Neuronal stem cell (in vitro differentiated cells): ENCODE data around the gene XRCC6.

Source experiments
- DNase-seq: peaks from one replicate; pipeline ENCODE4 v3.0.0-alpha.2; 2013; ENCODE audit warnings: low spot score
- H2AFZ ChIP-seq: one replicate; pipeline ENCODE4 v1.6.1; 2013; ENCODE audit warnings: mild to moderate bottlenecking, low read length, inconsistent platforms
- H2AK5ac ChIP-seq: 2 replicates; pipeline ENCODE4 v1.6.1; 2013; ENCODE audit warnings: low read depth, mild to moderate bottlenecking, inconsistent platforms, low read length, moderate library complexity, mixed read lengths
- H2BK120ac ChIP-seq: 2 replicates; pipeline ENCODE4 v1.6.1; 2013; ENCODE audit warnings: low read depth, mild to moderate bottlenecking, inconsistent platforms, low read length, moderate library complexity, mixed read lengths
- H2BK12ac ChIP-seq: one replicate; pipeline ENCODE4 v1.6.1; 2013; ENCODE audit warnings: low read length, inconsistent platforms
- H2BK15ac ChIP-seq: 2 replicates; pipeline ENCODE4 v1.6.1; 2013; ENCODE audit warnings: mild to moderate bottlenecking, low read length, inconsistent platforms, mixed read lengths
- H2BK5ac ChIP-seq: one replicate; pipeline ENCODE4 v1.6.1; 2013; ENCODE audit warnings: inconsistent platforms, mild to moderate bottlenecking, low read length, moderate library complexity
- H3K14ac ChIP-seq: one replicate; pipeline ENCODE4 v1.6.1; 2013; ENCODE audit warnings: low read length, inconsistent platforms
- H3K18ac ChIP-seq: 2 replicates; pipeline ENCODE4 v1.6.1; 2013; ENCODE audit warnings: low read length, inconsistent platforms
- H3K23ac ChIP-seq: 2 replicates; pipeline ENCODE4 v1.6.1; 2013; ENCODE audit warnings: low read depth, mild to moderate bottlenecking, mixed read lengths, low read length, inconsistent platforms; ENCODE audit not compliant: poor library complexity
- H3K27ac ChIP-seq: replicated peaks from 3 replicates; pipeline ENCODE4 v1.5.1; 2013; ENCODE audit warnings: low read length, inconsistent platforms
- H3K27me3 ChIP-seq, 3 experiments: 2 replicates each; pipeline ENCODE4 v1.6.1; 2013; ENCODE audit warnings: low read length in 3 of 3, mild to moderate bottlenecking in 2 of 3, inconsistent platforms in 1 of 3, low read depth in 1 of 3, mixed read lengths in 1 of 3, moderate library complexity in 1 of 3; ENCODE audit not compliant: control insufficient read depth in 3 of 3, insufficient read depth in 3 of 3
- H3K36me3 ChIP-seq, 2 donors: replicated peaks in 1 of 2; 2 replicates each; pipeline ENCODE4 v1.6.1; 2013; ENCODE audit warnings: low read length in 2 of 2; ENCODE audit not compliant: control insufficient read depth in 2 of 2, insufficient read depth in 2 of 2
- H3K4ac ChIP-seq: 2 replicates; pipeline ENCODE4 v1.6.1; 2013; ENCODE audit warnings: inconsistent platforms, mild to moderate bottlenecking, low read length, moderate library complexity
- H3K4me1 ChIP-seq, 2 donors: 1 replicate in 1 of 2; 2 replicates in 1 of 2; pipeline ENCODE4 v1.6.1; 2013; ENCODE audit warnings: low read length in 2 of 2, low read depth in 1 of 2; ENCODE audit not compliant: control insufficient read depth in 2 of 2, insufficient read depth in 1 of 2
- H3K4me2 ChIP-seq: one replicate; pipeline ENCODE4 v1.6.1; 2013; ENCODE audit warnings: mild to moderate bottlenecking, low read length, inconsistent platforms; ENCODE audit not compliant: insufficient read depth, poor library complexity, severe bottlenecking
- H3K4me3 ChIP-seq, 2 donors: 2 replicates each; pipeline ENCODE4 v1.5.1; 2013; ENCODE audit warnings: low read length in 2 of 2, mild to moderate bottlenecking in 2 of 2, inconsistent platforms in 1 of 2, moderate library complexity in 1 of 2
- H3K79me1 ChIP-seq: one replicate; pipeline ENCODE4 v1.6.1; 2013; ENCODE audit warnings: low read depth, mild to moderate bottlenecking, inconsistent platforms, low read length, moderate library complexity
- H3K9ac ChIP-seq: one replicate; pipeline ENCODE4 v1.6.1; 2013; ENCODE audit warnings: mild to moderate bottlenecking, low read depth, low read length, inconsistent platforms; ENCODE audit not compliant: poor library complexity
- H3K9me3 ChIP-seq, 2 donors: replicated peaks in 1 of 2; 2 replicates each; pipeline versions ENCODE3 to v1.6.1; 2013; ENCODE audit warnings: low read length in 2 of 2, mild to moderate bottlenecking in 2 of 2, inconsistent platforms in 1 of 2, low read depth in 1 of 2, mixed read lengths in 1 of 2, moderate library complexity in 1 of 2; ENCODE audit not compliant: control insufficient read depth in 2 of 2, insufficient read depth in 1 of 2
- H4K8ac ChIP-seq: one replicate; pipeline ENCODE4 v1.6.1; 2013; ENCODE audit warnings: low read depth, mild to moderate bottlenecking, inconsistent platforms, low read length, moderate library complexity
- H4K91ac ChIP-seq: one replicate; pipeline ENCODE4 v1.6.1; 2013; ENCODE audit warnings: low read length, low read depth, mild to moderate bottlenecking, inconsistent platforms; ENCODE audit not compliant: poor library complexity
- WGBS, 2 donors: extraction: QIAGEN DNeasy Blood & Tissue Kit; methylation state at CpG; one replicate each; pipeline ENCODE4 v1.1.7; 2013; ENCODE audit warnings: missing lambda C conversion rate in 2 of 2, mixed read lengths in 1 of 2; ENCODE audit not compliant: insufficient read length in 2 of 2, insufficient replicate concordance in 1 of 2; ENCODE audit errors: extremely low coverage in 2 of 2; 5-methylcytosine and 5-hydroxymethylcytosine counted together

The XRCC6 gene

GRCh38 chr22:41659941-41660340 is 38.8 kb downstream of the XRCC6 start:
- Histone ChIP-seq H4K8ac (no peak overlapping the region), H3K4ac (no peak overlapping the region), H3K79me1 (peaks cover 4% of the 10 kb centered on the region), H3K9ac (no peak overlapping the region), H2BK15ac (no peak overlapping the region), H3K18ac (no peak overlapping the region), H3K36me3 (peaks cover 61 to 100% of the 10 kb centered on the region in 2 donors), H3K27ac (no peak overlapping the region), H2AFZ (no peak overlapping the region), H2BK5ac (no peak overlapping the region), H3K14ac (no peak overlapping the region), H3K4me3 (no peak overlapping the region), H2BK120ac (no peak overlapping the region), H2AK5ac (no peak overlapping the region), H3K4me2 (no peak overlapping the region), H3K27me3 (no peaks in the 10 kb centered on the region), H3K23ac (no peak overlapping the region), H3K4me1 (no peaks in the 10 kb centered on the region), H3K9me3 (no peaks in the 10 kb centered on the region), H2BK12ac (no peak overlapping the region), H4K91ac (no peak overlapping the region)
- WGBS, 2 donors: no CpG with 5 or more reads among the region's 1 CpG
- no peak for DNase-seq

- Histone ChIP-seq H3K27me3 (no peaks in the 10 kb centered on the region), H2AK5ac (no peak overlapping the region), H3K4me2 (no peak overlapping the region), H3K9me3 (no peaks in the 10 kb centered on the region), H3K4me1 (no peaks in the 10 kb centered on the region), H3K14ac (no peak overlapping the region), H3K27ac (no peak overlapping the region), H2BK120ac (no peak overlapping the region), H3K9ac (no peak overlapping the region), H3K4ac (no peak overlapping the region), H3K36me3 (peaks cover 60 to 100% of the 10 kb centered on the region in 2 donors), H4K91ac (no peak overlapping the region), H4K8ac (no peak overlapping the region), H2AFZ (no peak overlapping the region), H3K23ac (no peak overlapping the region), H2BK12ac (no peak overlapping the region), H2BK15ac (no peak overlapping the region), H3K4me3 (no peak overlapping the region), H2BK5ac (no peak overlapping the region), H3K79me1 (peaks cover 4% of the 10 kb centered on the region), H3K18ac (no peak overlapping the region)
- WGBS, 2 donors: no CpG with 5 or more reads among the region's 3 CpGs
- no peak for DNase-seq
These were observed 39.3 kb downstream of the XRCC6 start for GRCh38 chr22:41660416-41660815.

- Histone ChIP-seq H3K27me3 (no peaks in the 10 kb centered on the region), H3K4me2 (no peak overlapping the region), H3K4me1 (no peaks in the 10 kb centered on the region), H3K4me3 (no peak overlapping the region), H3K79me1 (peaks cover 4% of the 10 kb centered on the region), H3K36me3 (peaks cover 55 to 95% of the 10 kb centered on the region in 2 donors), H3K27ac (no peak overlapping the region), H3K14ac (no peak overlapping the region), H2BK15ac (no peak overlapping the region), H4K8ac (no peak overlapping the region), H2AFZ (no peak overlapping the region), H3K4ac (no peak overlapping the region), H2BK12ac (no peak overlapping the region), H2BK120ac (no peak overlapping the region), H3K9me3 (no peaks in the 10 kb centered on the region), H3K18ac (no peak overlapping the region), H2BK5ac (no peak overlapping the region), H2AK5ac (no peak overlapping the region), H4K91ac (no peak overlapping the region), H3K23ac (no peak overlapping the region), H3K9ac (no peak overlapping the region)
- no peak for DNase-seq
- WGBS, 2 donors: no CpG with 5 or more reads among the region's 3 CpGs
These were observed 40.0 kb downstream of the XRCC6 start for GRCh38 chr22:41661088-41661487.

- H3K79me1 ChIP-seq: peaks cover 4% of the 10 kb centered on the region
- H2AK5ac ChIP-seq: no peak overlapping the region
- no peaks in the 10 kb centered on the region for H3K27me3 ChIP-seq
- peaks cover 52 to 89% of the 10 kb centered on the region in 2 donors for H3K36me3 ChIP-seq
- no peak overlapping the region for H3K4me2 ChIP-seq
- no CpG with 5 or more reads among the region's 2 CpGs for WGBS, 2 donors
- no peak overlapping the region for H2BK5ac ChIP-seq
- H3K18ac ChIP-seq: no peak overlapping the region
- no peak overlapping the region for H3K9ac ChIP-seq
- H3K4me1 ChIP-seq: no peaks in the 10 kb centered on the region
- no peak overlapping the region for H4K91ac ChIP-seq
- no peak overlapping the region for H2BK12ac ChIP-seq
- no peak for DNase-seq
- no peak overlapping the region for H2BK15ac ChIP-seq
- no peak overlapping the region for H3K14ac ChIP-seq
- no peak overlapping the region for H2AFZ ChIP-seq
- no peak overlapping the region for H4K8ac ChIP-seq
- H3K23ac ChIP-seq: no peak overlapping the region
- no peak overlapping the region for H3K4me3 ChIP-seq
- no peak overlapping the region for H2BK120ac ChIP-seq
- no peak overlapping the region for H3K4ac ChIP-seq
- H3K27ac ChIP-seq: no peak overlapping the region
- no peaks in the 10 kb centered on the region for H3K9me3 ChIP-seq
These were observed 40.6 kb downstream of the XRCC6 start for GRCh38 chr22:41661713-41662112.
